Endodermal cell (in vitro differentiated cells): ENCODE measurements around the gene ADGRG4. TPM values are rescaled to one million over a fixed set of nuclear protein-coding genes. Genes with fewer than 3 reads are reported as not detected.

ENCODE experiments used
- DNase-seq: peaks from one replicate; pipeline ENCODE4 v3.0.0-alpha.2; 2017
- H3K27ac ChIP-seq: 2 replicates; pipeline ENCODE4 v1.5.1; 2013; ENCODE audit warnings: mild to moderate bottlenecking, low read depth, low read length, moderate library complexity
- H3K27me3 ChIP-seq: 2 replicates; pipeline ENCODE4 v1.6.1; 2013; ENCODE audit warnings: mild to moderate bottlenecking, low read length, moderate library complexity; ENCODE audit not compliant: insufficient read depth, control insufficient read depth, poor library complexity, severe bottlenecking
- H3K36me3 ChIP-seq: 2 replicates; pipeline ENCODE4 v1.7.0; 2013; ENCODE audit warnings: mild to moderate bottlenecking, low read length, moderate library complexity; ENCODE audit not compliant: control insufficient read depth, insufficient read depth
- H3K4me1 ChIP-seq: one replicate; pipeline ENCODE4 v1.7.0; 2013; ENCODE audit warnings: low read length; ENCODE audit not compliant: control insufficient read depth, insufficient read depth
- H3K4me3 ChIP-seq: 2 replicates; pipeline ENCODE4 v1.5.1; 2013; ENCODE audit warnings: mild to moderate bottlenecking, low read length, moderate library complexity
- H3K9ac ChIP-seq: 2 replicates; pipeline ENCODE4 v1.6.1; 2013; ENCODE audit warnings: mild to moderate bottlenecking, low read length, moderate library complexity; ENCODE audit not compliant: poor library complexity, severe bottlenecking; ENCODE audit errors: extremely low read depth
- H3K9me3 ChIP-seq: 2 replicates; pipeline ENCODE4 v1.6.1; 2013; ENCODE audit warnings: mild to moderate bottlenecking, low read length, moderate library complexity; ENCODE audit not compliant: control insufficient read depth
- H3K27ac Mint-ChIP-seq: 2 replicates; pipeline ENCODE4 v1.8.0; 2020; ENCODE audit warnings: mixed read lengths
- H3K27me3 Mint-ChIP-seq: 2 replicates; pipeline ENCODE4 v1.8.0; 2021; ENCODE audit warnings: mild to moderate bottlenecking, mixed read lengths; ENCODE audit not compliant: insufficient read depth
- H3K36me3 Mint-ChIP-seq: 2 replicates; pipeline ENCODE4 v1.8.0; 2020; ENCODE audit warnings: low read depth, mixed read lengths
- H3K4me1 Mint-ChIP-seq: 2 replicates; pipeline ENCODE4 v1.8.0; 2020; ENCODE audit warnings: mixed read lengths
- H3K4me3 Mint-ChIP-seq: 2 replicates; pipeline ENCODE4 v1.8.0; 2020; ENCODE audit warnings: mild to moderate bottlenecking, moderate library complexity, mixed read lengths
- H3K9me3 Mint-ChIP-seq: 2 replicates; pipeline ENCODE4 v1.8.0; 2020; ENCODE audit warnings: mild to moderate bottlenecking, mixed read lengths
- WGBS, 2 experiments: methylation state at CpG; one replicate each; pipeline versions ENCODE4 v1.1.5 to v1.1.7; 2013; ENCODE audit warnings: missing lambda C conversion rate in 2 of 2, mixed read lengths in 1 of 2; ENCODE audit not compliant: insufficient coverage in 1 of 2, insufficient read length in 1 of 2; 5-methylcytosine and 5-hydroxymethylcytosine counted together
- total RNA-seq, 2 donors: library from RNA; stranded (reverse); fragmentation: NEBNext Ultra II Directional in 1 of 2; extraction: Animal tissue kit (Norgen Biotek cat#: 25700) in 1 of 2; gene quantifications; 2 replicates in 1 of 2; 3 replicates in 1 of 2; pipeline ENCODE4 v1.2.1, GENCODE V29; 2021
- TF ChIP-seq, protein P1 (sequence below): fragments of 200-600 bp; sonication (generic); conservative IDR thresholded peaks from 2 replicates; pipeline ENCODE4 v1.5.0; 2021; ENCODE audit warnings: antibody characterized with exemption, mild to moderate bottlenecking

The ADGRG4 gene
- total RNA-seq, 2 donors from 2014 or later: not detected

DNA sequence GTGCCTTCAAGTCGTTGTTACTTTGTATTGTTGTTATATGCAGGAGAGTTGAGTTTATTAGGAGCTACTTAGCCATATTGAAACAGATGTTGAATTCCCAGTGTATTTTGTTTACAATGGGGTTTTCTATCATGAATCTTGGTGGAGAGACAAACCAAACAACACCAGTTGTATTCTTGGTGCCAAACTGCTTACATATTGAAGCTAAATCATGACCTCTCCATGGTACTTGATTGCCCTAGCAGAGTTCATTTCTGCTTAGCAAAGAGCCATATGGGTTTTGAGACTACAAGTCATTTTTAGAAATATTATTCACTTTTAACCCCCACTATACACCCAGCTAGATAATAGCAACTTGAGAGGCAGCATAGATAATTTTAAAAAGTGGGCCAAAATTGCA is 85.4 kb downstream of the ADGRG4 start:
- no peak overlapping the region for H3K4me3 Mint-ChIP-seq
- DNase-seq: no peak
- H3K4me1 Mint-ChIP-seq: no peaks in the 10 kb centered on the region
- H3K9me3 ChIP-seq: no peaks in the 10 kb centered on the region
- H3K4me1 ChIP-seq: no peaks in the 10 kb centered on the region
- H3K9me3 Mint-ChIP-seq: peaks cover 54% of the 10 kb centered on the region
- H3K27ac ChIP-seq: no peak overlapping the region
- TF ChIP-seq, protein P1, sequence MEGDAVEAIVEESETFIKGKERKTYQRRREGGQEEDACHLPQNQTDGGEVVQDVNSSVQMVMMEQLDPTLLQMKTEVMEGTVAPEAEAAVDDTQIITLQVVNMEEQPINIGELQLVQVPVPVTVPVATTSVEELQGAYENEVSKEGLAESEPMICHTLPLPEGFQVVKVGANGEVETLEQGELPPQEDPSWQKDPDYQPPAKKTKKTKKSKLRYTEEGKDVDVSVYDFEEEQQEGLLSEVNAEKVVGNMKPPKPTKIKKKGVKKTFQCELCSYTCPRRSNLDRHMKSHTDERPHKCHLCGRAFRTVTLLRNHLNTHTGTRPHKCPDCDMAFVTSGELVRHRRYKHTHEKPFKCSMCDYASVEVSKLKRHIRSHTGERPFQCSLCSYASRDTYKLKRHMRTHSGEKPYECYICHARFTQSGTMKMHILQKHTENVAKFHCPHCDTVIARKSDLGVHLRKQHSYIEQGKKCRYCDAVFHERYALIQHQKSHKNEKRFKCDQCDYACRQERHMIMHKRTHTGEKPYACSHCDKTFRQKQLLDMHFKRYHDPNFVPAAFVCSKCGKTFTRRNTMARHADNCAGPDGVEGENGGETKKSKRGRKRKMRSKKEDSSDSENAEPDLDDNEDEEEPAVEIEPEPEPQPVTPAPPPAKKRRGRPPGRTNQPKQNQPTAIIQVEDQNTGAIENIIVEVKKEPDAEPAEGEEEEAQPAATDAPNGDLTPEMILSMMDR: no peak
- peaks cover 2% of the 10 kb centered on the region for H3K27me3 Mint-ChIP-seq
- H3K36me3 Mint-ChIP-seq: no peaks in the 10 kb centered on the region
- 100% methylated on average over 1 of the region's 1 CpG; no CpG with 5 or more reads in 1 of the 2 experiments for WGBS, 2 experiments
- no peak overlapping the region for H3K9ac ChIP-seq
- H3K27ac Mint-ChIP-seq: no peak overlapping the region
- no peak overlapping the region for H3K4me3 ChIP-seq
- H3K36me3 ChIP-seq: no peaks in the 10 kb centered on the region
- no peaks in the 10 kb centered on the region for H3K27me3 ChIP-seq

DNA sequence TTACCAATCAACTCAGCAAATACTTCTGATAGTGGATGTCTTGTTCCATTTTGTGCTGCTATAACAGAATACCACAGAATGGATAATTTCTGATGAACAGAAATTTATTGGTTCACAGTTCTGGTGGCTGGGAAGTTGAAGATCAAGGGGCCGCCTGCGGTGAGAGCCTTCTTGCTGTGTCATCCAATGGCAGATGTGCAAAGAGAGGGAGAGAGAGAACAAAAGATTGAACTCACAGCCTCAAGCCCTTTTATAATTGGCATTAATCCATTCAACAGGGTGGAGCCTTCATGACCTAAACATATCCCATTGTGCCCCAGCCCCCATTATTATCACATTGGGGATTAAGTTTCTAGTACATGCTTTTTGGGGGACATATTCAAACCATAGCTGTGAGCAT is 86.1 kb downstream of the ADGRG4 start:
- H3K36me3 Mint-ChIP-seq: no peaks in the 10 kb centered on the region

DNA sequence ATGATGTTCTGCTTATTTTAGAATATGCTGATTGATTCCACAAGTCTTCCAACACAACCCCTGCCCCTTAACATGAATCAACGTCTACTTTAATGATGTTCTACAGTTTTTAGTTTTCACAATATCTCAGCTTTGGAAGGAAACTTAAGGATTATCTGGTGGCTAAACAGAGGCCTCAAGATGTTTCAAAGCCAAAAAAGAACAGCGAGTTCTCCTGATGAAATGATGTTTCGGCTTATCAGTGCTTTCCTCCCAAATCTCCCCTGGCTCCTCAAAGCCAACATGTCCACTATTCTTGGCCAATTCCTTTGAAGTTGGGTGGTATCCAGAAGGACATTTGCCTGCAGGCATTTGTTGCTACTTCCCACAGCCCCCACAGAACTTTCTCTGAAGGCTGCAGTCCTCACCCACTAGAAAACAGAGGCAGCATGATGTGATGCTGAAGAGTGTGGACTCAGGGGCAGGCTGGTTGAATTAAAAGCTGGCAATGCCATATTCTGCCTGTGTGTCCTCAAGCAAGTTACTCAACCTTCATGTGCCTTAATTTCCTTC is 87.3 kb downstream of the ADGRG4 start:
- no peaks in the 10 kb centered on the region for H3K36me3 Mint-ChIP-seq
- no peak for DNase-seq

More for the DNA sequence above, 86.1 kb downstream of the ADGRG4 start:
- Histone ChIP-seq H3K36me3 (no peaks in the 10 kb centered on the region), H3K27ac (no peak overlapping the region), H3K9ac (no peak overlapping the region), H3K27me3 (no peaks in the 10 kb centered on the region), H3K4me1 (no peaks in the 10 kb centered on the region), H3K9me3 (no peaks in the 10 kb centered on the region), H3K4me3 (no peak overlapping the region)
- no peak overlapping the region for H3K27ac Mint-ChIP-seq
- TF ChIP-seq, protein P1: no peak
- WGBS, 2 experiments: 96% methylated on average over 2 of the region's 2 CpGs; no CpG with 5 or more reads in 1 of the 2 experiments
- DNase-seq: no peak
- peaks cover 57% of the 10 kb centered on the region for H3K9me3 Mint-ChIP-seq
- no peak overlapping the region for H3K4me3 Mint-ChIP-seq
- peaks cover 2% of the 10 kb centered on the region for H3K27me3 Mint-ChIP-seq
- no peaks in the 10 kb centered on the region for H3K4me1 Mint-ChIP-seq

More for the DNA sequence above, 87.3 kb downstream of the ADGRG4 start:
- Histone ChIP-seq H3K36me3 (no peaks in the 10 kb centered on the region), H3K4me3 (no peak overlapping the region), H3K9ac (no peak overlapping the region), H3K4me1 (no peaks in the 10 kb centered on the region), H3K9me3 (no peaks in the 10 kb centered on the region), H3K27ac (no peak overlapping the region), H3K27me3 (no peaks in the 10 kb centered on the region)
- no peaks in the 10 kb centered on the region for H3K27me3 Mint-ChIP-seq
- H3K27ac Mint-ChIP-seq: no peak overlapping the region
- no peak overlapping the region for H3K4me3 Mint-ChIP-seq
- 93 to 100% methylated on average over 1 to 3 of the region's 3 CpGs for WGBS, 2 experiments
- H3K9me3 Mint-ChIP-seq: peaks cover 52% of the 10 kb centered on the region
- TF ChIP-seq, protein P1: no peak
- H3K4me1 Mint-ChIP-seq: no peaks in the 10 kb centered on the region
